Kidney glomerular epithelial cell (primary cell): Measurements from ENCODE around the gene TMEM117.

Source experiments
- DNase-seq: peaks from one replicate; lab custom pipeline; 2025; lab: John Stamatoyannopoulos, UW

Gene TMEM117

GRCh38 chr12:44379831-44380230 is 544.0 kb downstream of the TMEM117 start:
- no peak for DNase-seq

- DNase-seq = no peak
Observed at GRCh38 chr12:44380861-44381260, 545.0 kb downstream of the TMEM117 start.

- DNase-seq = no peak
Observed at GRCh38 chr12:44381341-44381740, 545.5 kb downstream of the TMEM117 start.

- DNase-seq = no peak
Observed at GRCh38 chr12:44384136-44384535, 548.3 kb downstream of the TMEM117 start.

- no peak for DNase-seq
Observed at GRCh38 chr12:44385964-44386363, 550.1 kb downstream of the TMEM117 start.

GRCh38 chr12:44387581-44387980 is 551.7 kb downstream of the TMEM117 start:
- no peak for DNase-seq

GRCh38 chr12:44389038-44389437 is 553.2 kb downstream of the TMEM117 start:
- DNase-seq = no peak

GRCh38 chr12:44389896-44390295 is 554.0 kb downstream of the TMEM117 start:
- no peak for DNase-seq

- DNase-seq = no peak
Observed at GRCh38 chr12:44397631-44398030, 561.8 kb downstream of the TMEM117 start.

GRCh38 chr12:44403185-44403584 is 567.3 kb downstream of the TMEM117 start:
- no peak for DNase-seq

- DNase-seq = no peak
Observed at GRCh38 chr12:44405297-44405696, 569.4 kb downstream of the TMEM117 start.

GRCh38 chr12:44422559-44422958 is 586.7 kb downstream of the TMEM117 start:
- DNase-seq = no peak

- no peak for DNase-seq
Observed at GRCh38 chr12:44428825-44429224, 592.9 kb downstream of the TMEM117 start.

GRCh38 chr12:44431647-44432343 is 595.9 kb downstream of the TMEM117 start:
- DNase-seq = no peak

- no peak for DNase-seq
Observed at GRCh38 chr12:44433659-44434058, 597.8 kb downstream of the TMEM117 start.

- DNase-seq = no peak
Observed at GRCh38 chr12:44436756-44437155, 600.9 kb downstream of the TMEM117 start.
